K562 (cell line): ENCODE data around the gene GTF2I. TPM values are rescaled to one million over a fixed set of nuclear protein-coding genes. Genes with fewer than 3 reads are reported as not detected.

Experiments used
- ARID2 ChIP-seq: fragments of 450-650 bp; IDR thresholded peaks from 2 replicates; pipeline ENCODE4 v1.6.1; 2017; ENCODE audit warnings: antibody characterized with exemption, mild to moderate bottlenecking
- BRD4 ChIP-seq: fragments of 200-600 bp; sonication (generic); IDR thresholded peaks from 2 replicates; pipeline ENCODE4 v1.6.1; 2017; ENCODE audit warnings: inconsistent platforms
- ETS1 ChIP-seq: conservative IDR thresholded peaks from 2 replicates; pipeline ENCODE4 v1.6.1; 2011; ENCODE audit warnings: low read depth, mild to moderate bottlenecking, low read length; ENCODE audit not compliant: control insufficient read depth
- FUS ChIP-seq: fragments of 200-400 bp; formaldehyde crosslinking; optimal IDR thresholded peaks from 2 replicates; pipeline ENCODE3; 2017; ENCODE audit warnings: low read depth, low read length
- GABPB1 ChIP-seq: sonication (generic); formaldehyde crosslinking; IDR thresholded peaks from 2 replicates; pipeline ENCODE4 v1.8.0; 2022; ENCODE audit warnings: mild to moderate bottlenecking, missing genetic modification reagents
- MAX ChIP-seq: sonication (generic); formaldehyde crosslinking; IDR thresholded peaks from 2 replicates; pipeline ENCODE4 v1.9.0; 2022; ENCODE audit warnings: mild to moderate bottlenecking, missing genetic modification reagents
- MBD2 ChIP-seq: sonication (generic); IDR thresholded peaks from 2 replicates; pipeline ENCODE4 v1.6.1; 2016; ENCODE audit warnings: low read depth, borderline replicate concordance
- MYC ChIP-seq, 2 experiments: fragments of 250-450 bp in 1 of 2; sonication (Bioruptor Pico) in 1 of 2; IDR thresholded peaks; 2 replicates each; pipeline versions ENCODE4 v1.5.1 to v1.6.1; 2012 to 2021; ENCODE audit warnings: low read depth in 2 of 2, borderline replicate concordance in 1 of 2, improper control_type of control experiment in 1 of 2, low read length in 1 of 2, mild to moderate bottlenecking in 1 of 2, moderate library complexity in 1 of 2
- RB1 ChIP-seq: fragments of 450-650 bp; IDR thresholded peaks from 2 replicates; pipeline ENCODE4 v1.6.1; 2017; ENCODE audit warnings: low read depth, mild to moderate bottlenecking
- RBFOX2 ChIP-seq: fragments of 200-400 bp; formaldehyde crosslinking; IDR thresholded peaks from 2 replicates; pipeline ENCODE4 v1.6.1; 2017; ENCODE audit warnings: low read depth, mild to moderate bottlenecking, low read length, moderate library complexity
- RBM22 ChIP-seq: fragments of 200-400 bp; formaldehyde crosslinking; IDR thresholded peaks from 2 replicates; pipeline ENCODE4 v1.6.1; 2018; ENCODE audit warnings: low read length, low read depth; ENCODE audit not compliant: poor library complexity, severe bottlenecking
- SRSF1 ChIP-seq: fragments of 200-400 bp; formaldehyde crosslinking; IDR thresholded peaks from 2 replicates; pipeline ENCODE4 v1.6.1; 2017; ENCODE audit warnings: mild to moderate bottlenecking, low read depth, low read length, moderate library complexity
- UBTF ChIP-seq, 2 experiments: IDR thresholded peaks; 2 replicates each; pipeline ENCODE4 v1.6.1; 2012; ENCODE audit warnings: improper control_type of control experiment in 2 of 2, low read depth in 2 of 2, low read length in 2 of 2, borderline replicate concordance in 1 of 2
- USF2 ChIP-seq: sonication (generic); formaldehyde crosslinking; IDR thresholded peaks from 2 replicates; pipeline ENCODE4 v1.5.0; 2020; ENCODE audit warnings: missing genetic modification reagents
- ZBTB7A ChIP-seq: IDR thresholded peaks from 2 replicates; pipeline ENCODE4 v1.6.1; 2011; ENCODE audit warnings: low read depth, mild to moderate bottlenecking, low read length, moderate library complexity, borderline replicate concordance; ENCODE audit not compliant: control insufficient read depth
- ZFP36 ChIP-seq: fragments of 150-350 bp; IDR thresholded peaks from 2 replicates; pipeline ENCODE4 v1.6.1; 2018; ENCODE audit warnings: low read length, low read depth; ENCODE audit not compliant: partially characterized antibody
- ZNF12 ChIP-seq: sonication (generic); formaldehyde crosslinking; IDR thresholded peaks from 2 replicates; pipeline ENCODE4 v1.4.0; 2020; ENCODE audit warnings: mild to moderate bottlenecking, missing genetic modification reagents
- ZNF175 ChIP-seq: fragments of 200-800 bp; sonication (Bioruptor generic); IDR thresholded peaks from 2 replicates; pipeline ENCODE4 v1.6.1; 2016; ENCODE audit warnings: low read depth, mild to moderate bottlenecking, missing genetic modification characterization, missing compliant biosample characterization
- ZNF780A ChIP-seq: fragments of 250-450 bp; sonication (Bioruptor Pico); IDR thresholded peaks from 2 replicates; pipeline ENCODE4 v1.5.0; 2021; ENCODE audit warnings: mild to moderate bottlenecking
- polyA plus RNA-seq, 8 experiments: library from polyadenylated mRNA; depleted of rRNA in 4 of 8; stranded (reverse) in 5 of 8; unstranded in 3 of 8; fragments of >200 nt; fragmentation: Nextera tagmentation in 2 of 8; fragmentation: Illumina TruSeq in 1 of 8; extraction: Ambion mirVana in 2 of 8; extraction: Trizol in 1 of 8; gene quantifications; 2 replicates each; pipeline versions ENCODE4 v1.2.1 to v1.2.3, GENCODE V29; 2011 to 2014; ENCODE audit warnings: inconsistent platforms in 1 of 8, missing spikeins in 1 of 8
- total RNA-seq, 7 experiments: library from RNA; depleted of rRNA in 6 of 7; stranded (reverse); fragments of >200 nt in 6 of 7; fragmentation: Illumina TruSeq in 2 of 7; extraction: Trizol in 2 of 7; gene quantifications; 2 replicates each; pipeline versions ENCODE4 v1.2.1 to v1.2.3, GENCODE V29; 2011 to 2021; ENCODE audit warnings: low replicate concordance in 1 of 7

GTF2I gene
- total and polyA plus RNA-seq, 9 of the 15 experiments (the other 6 are each of a cell fraction or from before 2014, with no cell fraction given) = 8.4 to 161 (median 90.0) TPM

GRCh38 chr7:74657692-74658177, at the start of gene GTF2I (continued):
- TF ChIP-seq BRD4 (peak; percentile 92), RBFOX2 (peak; percentile 90), RB1 (peak; percentile 37), GABPB1 (CRISPR knock-in tag) (no peak; the same call in 1 of the 2 replicates), UBTF (IDR thresholded peaks at IDR 0.05; ENCODE audit: borderline replicate concordance in 1 of 2, low read depth in 2 of 2, low read length in 2 of 2) (peak; percentile 48 to 53; a peak in 2 of 4 replicates), USF2 (CRISPR knock-in tag) (no peak), ETS1 (peak; percentile 20; the same call in 1 of the 2 replicates), FUS (peak; percentile 26), SRSF1 (no peak), ZBTB7A (peak; percentile 79), ZFP36 (no peak), RBM22 (peak; percentile 1), ARID2 (no peak), ZNF175 (CRISPR knock-in tag) (no peak), ZNF12 (CRISPR knock-in tag) (no peak), ZNF780A (CRISPR knock-in tag) (no peak), MYC (IDR thresholded peaks at IDR 0.05; ENCODE audit: low read depth, low read length) (peak; percentile 22; the same call in 1 of the 2 replicates), MYC (CRISPR knock-in tag; IDR thresholded peaks at IDR 0.05; ENCODE audit: borderline replicate concordance, low read depth) (no peak), MAX (CRISPR knock-in tag) (peak; percentile 7; the same call in 1 of the 2 replicates), MBD2 (no peak)
